SK-N-SH treated with all-trans-retinoic acid at 6 μM for 48 hours (cell line): ENCODE measurements around the gene PIP5K1C.

Experiments used
- CREB5 ChIP-seq: fragments of 250-450 bp; sonication (Bioruptor Pico); IDR thresholded peaks from 2 replicates; pipeline ENCODE4 v1.5.1; 2020; ENCODE audit warnings: low read depth, mild to moderate bottlenecking, moderate library complexity
- CSRNP3 ChIP-seq: fragments of 250-450 bp; sonication (Bioruptor Pico); IDR thresholded peaks from 2 replicates; pipeline ENCODE4 v1.5.1; 2021; ENCODE audit warnings: mild to moderate bottlenecking, moderate library complexity
- PATZ1 ChIP-seq: fragments of 250-450 bp; sonication (Bioruptor Pico); IDR thresholded peaks from 2 replicates; pipeline ENCODE4 v1.8.0; 2020; ENCODE audit warnings: mild to moderate bottlenecking, moderate library complexity, borderline replicate concordance
- PPARA ChIP-seq: fragments of 250-450 bp; sonication (Bioruptor Pico); IDR thresholded peaks from 2 replicates; pipeline ENCODE4 v1.5.0; 2020; ENCODE audit warnings: mild to moderate bottlenecking, borderline replicate concordance
- ZFP30 ChIP-seq: fragments of 450-650 bp; formaldehyde crosslinking; IDR thresholded peaks from 2 replicates; pipeline ENCODE4 v1.5.0; 2022; ENCODE audit warnings: mild to moderate bottlenecking, moderate library complexity
- ZNF565 ChIP-seq: fragments of 450-650 bp; formaldehyde crosslinking; conservative IDR thresholded peaks from 2 replicates; pipeline ENCODE4 v1.5.0; 2020; ENCODE audit warnings: low read depth, mild to moderate bottlenecking, moderate library complexity

GRCh38 chr19:3614858-3615505 lies 85.3 kb downstream of the PIP5K1C start:
- TF ChIP-seq PATZ1 (no peak), CREB5 (CRISPR knock-in tag) (no peak), ZNF565 (CRISPR knock-in tag) (no peak), ZFP30 (no peak), CSRNP3 (CRISPR knock-in tag) (no peak), PPARA (CRISPR knock-in tag) (no peak)
